ENCODE results near the gene ABTB1. TPM values are rescaled to one million over a fixed set of nuclear protein-coding genes. Genes with fewer than 3 reads are reported as not detected.
"Not testable (repeated sequence)": the region's sequence is repeated elsewhere in the genome, so short reads cannot be mapped to it uniquely, and the experiment has no call there.

Gene ABTB1
- total RNA-seq, 1 donor from 2014 or later = 16.0 TPM

DNA sequence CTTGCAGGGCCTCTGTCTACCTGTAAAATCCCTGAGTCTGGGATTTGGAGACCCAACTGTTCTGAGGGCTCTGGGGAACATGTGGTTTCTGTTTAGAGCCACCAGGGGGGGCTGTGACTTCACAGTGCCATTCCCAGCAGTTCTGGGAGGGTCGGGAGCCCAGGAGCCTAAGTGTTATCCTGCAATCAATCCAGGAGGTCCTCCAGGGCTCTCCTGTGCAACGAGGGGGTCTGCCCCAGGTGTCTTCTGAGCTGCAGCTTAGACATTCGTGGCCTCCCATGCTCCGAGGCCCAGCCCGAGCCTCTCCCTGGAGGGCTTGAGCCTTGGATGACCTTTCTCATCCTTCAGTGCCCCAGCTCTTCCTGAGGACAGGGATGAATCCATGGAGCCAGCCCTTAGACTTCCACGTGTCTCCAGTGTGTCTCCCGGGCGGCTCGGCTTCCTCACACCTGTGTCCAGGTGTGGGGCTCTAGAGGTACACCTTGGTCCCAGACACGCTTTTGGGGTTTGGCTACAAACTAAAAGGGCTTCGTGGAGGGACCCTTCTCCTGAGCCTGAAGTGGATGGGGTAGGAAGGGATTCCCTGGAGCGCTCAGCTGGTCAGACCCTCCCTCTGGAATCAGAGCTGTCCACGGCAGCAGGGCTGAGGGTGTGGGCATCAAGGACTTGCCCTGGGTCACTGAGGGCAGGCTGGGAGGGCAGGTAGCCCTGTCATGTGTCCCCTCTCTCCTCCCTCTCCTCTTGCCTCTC, 20.3 kb upstream of the ABTB1 start:
- no peak for DNase-seq (ENCODE audit: low read depth)

GRCh38 chr3:127654374-127654773, 18.4 kb upstream of the ABTB1 start:
- DNase-seq (ENCODE audit: low read depth) = no peak
- H3K27me3 ChIP-seq (ENCODE audit: control insufficient read depth, insufficient read depth, low read length) = no peaks in the 10 kb centered on the region
- H3K4me3 ChIP-seq (ENCODE audit: low read depth, low read length) = no peak overlapping the region
- H3K36me3 ChIP-seq (ENCODE audit: control insufficient read depth, insufficient read depth, low read length) = no peaks in the 10 kb centered on the region
- no peak for TF ChIP-seq CTCF (IDR thresholded peaks at IDR 0.05; ENCODE audit: insufficient read depth, low read length, poor library complexity, severe bottlenecking)

More for the DNA sequence above, 20.3 kb upstream of the ABTB1 start:
- H3K4me3 ChIP-seq (ENCODE audit: low read depth, low read length) = no peak overlapping the region
- H3K36me3 ChIP-seq (ENCODE audit: control insufficient read depth, insufficient read depth, low read length) = no peaks in the 10 kb centered on the region
- no peaks in the 10 kb centered on the region for H3K27me3 ChIP-seq (ENCODE audit: control insufficient read depth, insufficient read depth, low read length)
- TF ChIP-seq CTCF (IDR thresholded peaks at IDR 0.05; ENCODE audit: insufficient read depth, low read length, poor library complexity, severe bottlenecking) = peak; percentile 87

- not testable (repeated sequence) for H3K27me3 ChIP-seq (ENCODE audit: control insufficient read depth, insufficient read depth, low read length); H3K4me3 ChIP-seq (ENCODE audit: low read depth, low read length); DNase-seq (ENCODE audit: low read depth); H3K36me3 ChIP-seq (ENCODE audit: control insufficient read depth, insufficient read depth, low read length)
Measured at GRCh38 chr3:127654993-127655392, 17.8 kb upstream of the ABTB1 start.

DNA sequence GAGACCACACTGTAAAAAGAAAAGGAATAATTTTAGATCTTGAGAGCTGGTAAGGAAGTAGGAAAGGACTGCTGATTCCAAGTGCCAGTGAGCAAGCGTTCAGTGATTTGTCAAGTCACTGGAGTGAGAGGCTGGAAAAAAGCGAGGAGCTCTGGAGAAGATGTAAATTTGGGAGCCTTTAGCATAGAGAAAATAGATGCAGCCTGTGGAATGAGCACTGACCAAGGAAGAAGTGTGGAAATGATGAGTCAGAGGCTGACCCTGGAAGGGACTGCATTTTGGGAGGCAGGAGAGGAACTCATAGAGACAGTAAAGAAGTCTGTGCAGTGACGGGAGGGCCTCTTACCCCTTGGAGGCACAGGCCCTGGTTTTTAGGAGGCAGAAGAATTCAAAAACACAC, 17.1 kb upstream of the ABTB1 start:
- Histone ChIP-seq H3K36me3 (ENCODE audit: control insufficient read depth, insufficient read depth, low read length) (no peaks in the 10 kb centered on the region), H3K27me3 (ENCODE audit: control insufficient read depth, insufficient read depth, low read length) (no peaks in the 10 kb centered on the region), H3K4me3 (ENCODE audit: low read depth, low read length) (no peak overlapping the region)
- no peak for DNase-seq (ENCODE audit: low read depth)
- TF ChIP-seq CTCF (IDR thresholded peaks at IDR 0.05; ENCODE audit: insufficient read depth, low read length, poor library complexity, severe bottlenecking) = no peak

GRCh38 chr3:127656906-127657305, 15.8 kb upstream of the ABTB1 start:
- Histone ChIP-seq H3K36me3 (ENCODE audit: control insufficient read depth, insufficient read depth, low read length) (no peaks in the 10 kb centered on the region), H3K27me3 (ENCODE audit: control insufficient read depth, insufficient read depth, low read length) (no peaks in the 10 kb centered on the region), H3K4me3 (ENCODE audit: low read depth, low read length) (no peak overlapping the region)
- no peak for DNase-seq (ENCODE audit: low read depth)
- no peak for TF ChIP-seq CTCF (IDR thresholded peaks at IDR 0.05; ENCODE audit: insufficient read depth, low read length, poor library complexity, severe bottlenecking)

DNA sequence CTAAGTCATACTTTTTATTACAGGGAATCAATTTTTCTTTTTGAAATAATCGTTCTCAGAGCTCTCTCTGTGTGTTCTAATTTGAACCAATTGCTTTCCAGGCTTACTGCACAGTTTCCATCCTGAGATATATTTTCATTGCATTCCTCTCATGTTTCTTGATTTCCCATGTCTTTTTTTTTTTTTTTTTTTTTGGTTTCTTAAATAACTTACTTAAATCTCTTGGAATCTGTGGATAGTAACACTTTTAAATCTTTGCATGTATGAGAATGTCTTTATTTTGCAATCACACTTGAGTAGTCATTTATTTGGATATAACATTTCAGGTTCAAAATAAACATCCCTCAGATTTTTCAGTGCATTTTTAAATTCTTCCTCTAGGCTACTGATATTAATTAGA, 14.5 kb upstream of the ABTB1 start:
- DNase-seq (ENCODE audit: low read depth) = no peak
- Histone ChIP-seq H3K36me3 (ENCODE audit: control insufficient read depth, insufficient read depth, low read length) (no peaks in the 10 kb centered on the region), H3K27me3 (ENCODE audit: control insufficient read depth, insufficient read depth, low read length) (no peaks in the 10 kb centered on the region), H3K4me3 (ENCODE audit: low read depth, low read length) (no peak overlapping the region)
- no peak for TF ChIP-seq CTCF (IDR thresholded peaks at IDR 0.05; ENCODE audit: insufficient read depth, low read length, poor library complexity, severe bottlenecking)
